IMR-90 (cell line): ENCODE data around the gene EGFL8. TPM values are rescaled to one million over a fixed set of nuclear protein-coding genes. Genes with fewer than 3 reads are reported as not detected.
A peak's percentile ranks its signal among the peaks of the same experiment; 100 is the strongest.

Source experiments
- ATAC-seq: fragments of 200-7000 bp; cut with Tn5 transposase; 2 replicates; pipeline ENCODE4 v1.9.1; 2020; ENCODE audit warnings: low read depth, mild to moderate bottlenecking, moderate library complexity
- BruUV-seq: library from RNA; stranded (reverse); fragments of 400-500 nt; replicated peaks from 2 replicates; lab custom pipeline; 2021; lab: Mats Ljungman, UMichigan
- CTCF ChIA-PET: fragments of 300-600 bp; formaldehyde crosslinking; extraction: SDS; loops from one replicate; lab custom pipeline; 2021; ENCODE audit warnings: antibody characterized with exemption; lab: Yijun Ruan, JAX
- POLR2A ChIA-PET: fragments of 300-600 bp; sonication (Branson Sonifier 250); formaldehyde crosslinking; loops from one replicate; lab custom pipeline; 2022; ENCODE audit warnings: antibody characterized with exemption; ENCODE audit not compliant: unreplicated experiment; lab: Charles Lee
- DNase-seq: peaks from one replicate; pipeline ENCODE4 v3.0.0; 2013
- H2AFZ ChIP-seq: replicated peaks from 2 replicates; pipeline ENCODE3; 2013; ENCODE audit warnings: low read length, mild to moderate bottlenecking; ENCODE audit not compliant: poor library complexity
- H2AK5ac ChIP-seq: 2 replicates; pipeline ENCODE4 v1.6.1; 2013; ENCODE audit warnings: low read depth, low read length, inconsistent platforms
- H2AK9ac ChIP-seq: replicated peaks from 2 replicates; pipeline ENCODE3; 2013; ENCODE audit warnings: mild to moderate bottlenecking, low read depth, low read length, moderate library complexity; ENCODE audit not compliant: poor library complexity
- H2BK120ac ChIP-seq: 2 replicates; pipeline ENCODE4 v1.6.1; 2013; ENCODE audit warnings: low read depth, low read length, inconsistent platforms
- H2BK15ac ChIP-seq: 3 replicates; pipeline ENCODE4 v1.6.1; 2013; ENCODE audit warnings: low read depth, low read length, inconsistent platforms
- H2BK20ac ChIP-seq: 2 replicates; pipeline ENCODE4 v1.6.1; 2013; ENCODE audit warnings: low read depth, mild to moderate bottlenecking, inconsistent platforms, low read length, moderate library complexity
- H2BK5ac ChIP-seq: 2 replicates; pipeline ENCODE4 v1.6.1; 2013; ENCODE audit warnings: mild to moderate bottlenecking, low read depth, low read length, inconsistent platforms; ENCODE audit not compliant: poor library complexity, severe bottlenecking
- H3K14ac ChIP-seq: replicated peaks from 2 replicates; pipeline ENCODE4 v1.6.1; 2013; ENCODE audit warnings: low read depth, low read length, inconsistent platforms
- H3K18ac ChIP-seq: 2 replicates; pipeline ENCODE4 v1.6.1; 2013; ENCODE audit warnings: low read depth, low read length, control low read depth
- H3K23ac ChIP-seq: 2 replicates; pipeline ENCODE4 v1.6.1; 2013; ENCODE audit warnings: low read depth, low read length, inconsistent platforms
- H3K27ac ChIP-seq: 2 replicates; pipeline ENCODE4 v1.5.1; 2013; ENCODE audit warnings: mild to moderate bottlenecking, control low read depth, low read length; ENCODE audit not compliant: insufficient read depth
- H3K27me3 ChIP-seq: 2 replicates; pipeline ENCODE4 v1.6.1; 2013; ENCODE audit warnings: low read length; ENCODE audit not compliant: control insufficient read depth, insufficient read depth
- H3K36me3 ChIP-seq: 2 replicates; pipeline ENCODE4 v1.6.1; 2013; ENCODE audit warnings: low read length, mixed read lengths; ENCODE audit not compliant: control insufficient read depth, insufficient read depth
- H3K4ac ChIP-seq: 2 replicates; pipeline ENCODE4 v1.6.1; 2013; ENCODE audit warnings: low read depth, low read length, inconsistent platforms
- H3K4me1 ChIP-seq: 2 replicates; pipeline ENCODE4 v1.6.1; 2013; ENCODE audit warnings: low read length, mixed read lengths; ENCODE audit not compliant: control insufficient read depth, insufficient read depth
- H3K4me2 ChIP-seq: 2 replicates; pipeline ENCODE4 v1.6.1; 2013; ENCODE audit warnings: low read depth, mild to moderate bottlenecking, control low read depth, low read length, moderate library complexity
- H3K4me3 ChIP-seq: 2 replicates; pipeline ENCODE4 v1.5.1; 2013; ENCODE audit warnings: low read depth, mild to moderate bottlenecking, control low read depth, low read length, moderate library complexity; ENCODE audit not compliant: insufficient read depth
- H3K56ac ChIP-seq: 2 replicates; pipeline ENCODE4 v1.6.1; 2013; ENCODE audit warnings: low read length, inconsistent platforms; ENCODE audit not compliant: insufficient read depth; ENCODE audit errors: extremely low read depth
- H3K79me1 ChIP-seq, 2 experiments: 2 replicates each; pipeline ENCODE4 v1.6.1; 2013; ENCODE audit warnings: low read length in 2 of 2, inconsistent platforms in 1 of 2, low read depth in 1 of 2
- H3K9ac ChIP-seq: 2 replicates; pipeline ENCODE4 v1.6.1; 2013; ENCODE audit warnings: low read depth, low read length, control low read depth
- H3K9me1 ChIP-seq: 2 replicates; pipeline ENCODE4 v1.6.1; 2013; ENCODE audit warnings: low read length, inconsistent platforms; ENCODE audit not compliant: insufficient read depth
- H3K9me3 ChIP-seq: 2 replicates; pipeline ENCODE4 v1.6.1; 2013; ENCODE audit warnings: low read length; ENCODE audit not compliant: control insufficient read depth, insufficient read depth
- H4K20me1 ChIP-seq: 2 replicates; pipeline ENCODE4 v1.6.1; 2013; ENCODE audit warnings: low read length, inconsistent platforms; ENCODE audit not compliant: insufficient read depth
- H4K5ac ChIP-seq: 2 replicates; pipeline ENCODE4 v1.6.1; 2013; ENCODE audit warnings: mild to moderate bottlenecking, low read depth, low read length, control low read depth
- H4K8ac ChIP-seq, 2 experiments: 2 replicates each; pipeline ENCODE4 v1.6.1; 2013; ENCODE audit warnings: low read depth in 2 of 2, low read length in 2 of 2, control low read depth in 1 of 2, inconsistent platforms in 1 of 2
- H4K91ac ChIP-seq: 2 replicates; pipeline ENCODE4 v1.6.1; 2013; ENCODE audit warnings: low read depth, low read length, inconsistent platforms; ENCODE audit not compliant: insufficient read depth
- MXI1 ChIP-seq: IDR thresholded peaks from 2 replicates; pipeline ENCODE4 v1.6.1; 2012; ENCODE audit warnings: low read depth, mild to moderate bottlenecking, low read length, moderate library complexity, borderline replicate concordance
- RCOR1 ChIP-seq: IDR thresholded peaks from 2 replicates; pipeline ENCODE4 v1.6.1; 2012; ENCODE audit warnings: mild to moderate bottlenecking, low read length, improper control_type of control experiment; ENCODE audit not compliant: insufficient replicate concordance
- WGBS, 2 experiments: methylation state at CpG; one replicate each; pipeline versions ENCODE4 v1.1.5 to v1.1.7; 2013; ENCODE audit warnings: missing lambda C conversion rate in 2 of 2; ENCODE audit not compliant: insufficient read length in 1 of 2; ENCODE audit errors: extremely low coverage in 2 of 2; 5-methylcytosine and 5-hydroxymethylcytosine counted together
- dilution Hi-C: fragments of 300-500 bp; cut with HindIII; formaldehyde crosslinking; loops from one replicate; pipeline ENCODE4 v1.14.3; 2018; ENCODE audit warnings: low sequenced_read_pairs; ENCODE audit not compliant: unreplicated experiment
- in situ Hi-C: fragments of 300-500 bp; cut with MboI; formaldehyde crosslinking; loops from 3 replicates; pipeline ENCODE4 v1.14.3; 2019; ENCODE audit warnings: low sequenced_read_pairs, inconsistent platforms, mixed read lengths
- intact Hi-C: fragments of 100-400 bp; cut with micrococcal nuclease; formaldehyde crosslinking; loops from 2 replicates; pipeline ENCODE4 v1.10.0; 2022
- polyA plus RNA-seq, 3 experiments: library from polyadenylated mRNA; depleted of rRNA; stranded (reverse); fragments of >200 nt; gene quantifications; 2 replicates each; pipeline ENCODE4 v1.2.3, GENCODE V29; 2012; ENCODE audit warnings: low replicate concordance in 1 of 3
- total RNA-seq: library from RNA; depleted of rRNA; stranded (reverse); fragments of >200 nt; gene quantifications from 2 replicates; pipeline ENCODE4 v1.2.3, GENCODE V29; 2012
- TF ChIP-seq, protein P1 (sequence below): fragments of 150-350 bp; IDR thresholded peaks from 2 replicates; pipeline ENCODE4 v1.6.1; 2017; ENCODE audit warnings: mild to moderate bottlenecking, antibody characterized with exemption, low read length, low read depth

Gene EGFL8
- total and polyA plus RNA-seq, 2 of the 4 experiments (the other 2 are of a cell fraction), result 0.18 to 4.7 TPM

DNA sequence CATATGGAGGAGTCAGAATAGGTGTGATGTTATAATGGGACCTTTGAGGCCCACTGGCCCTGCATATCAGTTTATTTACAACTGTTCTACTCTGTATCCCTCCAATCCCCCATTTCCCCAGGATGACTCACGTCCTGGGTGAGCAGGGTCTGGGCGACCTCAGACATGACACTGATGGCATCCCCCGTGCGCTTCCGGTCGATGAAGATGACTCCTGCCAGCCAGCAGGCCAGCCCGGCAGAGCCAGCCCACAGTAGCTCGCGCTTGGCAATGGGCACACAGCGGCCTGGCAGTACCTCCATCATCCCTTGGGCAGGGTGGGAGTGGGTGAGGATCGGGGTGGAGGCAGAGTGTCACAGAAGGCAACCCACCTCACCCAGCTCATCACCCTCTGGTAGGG lies 5.9 kb downstream of the EGFL8 start:
- peaks cover 4% of the 10 kb centered on the region for H3K4me1 ChIP-seq
- H2AK5ac ChIP-seq, result no peak overlapping the region
- no peak overlapping the region for H2AFZ ChIP-seq
- peaks cover 31% of the 10 kb centered on the region for H3K9me1 ChIP-seq
- H2BK15ac ChIP-seq, result no peak overlapping the region
- H3K14ac ChIP-seq, result no peak overlapping the region
- H3K4me3 ChIP-seq, result no peak overlapping the region
- no peak overlapping the region for H3K4me2 ChIP-seq
- H2AK9ac ChIP-seq, result peak overlapping the region; percentile 23
- H3K56ac ChIP-seq, result no peak overlapping the region
- H3K18ac ChIP-seq, result no peak overlapping the region
- H2BK120ac ChIP-seq, result no peak overlapping the region
- H4K5ac ChIP-seq, result no peak overlapping the region
- H3K9me3 ChIP-seq, result no peaks in the 10 kb centered on the region
- peaks cover 50% of the 10 kb centered on the region for H3K36me3 ChIP-seq
- no CpG with 5 or more reads among the region's 11 CpGs for WGBS, 2 experiments
- POLR2A ChIA-PET, result no interaction called here
- no peaks in the 10 kb centered on the region for H3K27me3 ChIP-seq
- H4K8ac ChIP-seq, result no peak overlapping the region
- no TSS peak for BruUV-seq
- DNase-seq (no peak), ATAC-seq (no peak)
- H2BK5ac ChIP-seq, result no peak overlapping the region
- H3K4ac ChIP-seq, result no peak overlapping the region
- intact Hi-C loops, result no loop called here
- CTCF ChIA-PET, result no interaction called here
- H3K23ac ChIP-seq, result no peak overlapping the region
- no peak overlapping the region for H4K91ac ChIP-seq
- no peaks in the 10 kb centered on the region for H4K20me1 ChIP-seq
- H3K9ac ChIP-seq, result no peak overlapping the region
- in situ Hi-C loops, result loop anchor here (10.0 kb wide), 1 partner anchor 195 kb away; the partner anchor contains the start of gene DXO
- peaks cover 26 to 51% of the 10 kb centered on the region in 2 experiments; a peak in 3 of 4 replicates for H3K79me1 ChIP-seq
- H3K27ac ChIP-seq, result no peak overlapping the region
- H2BK20ac ChIP-seq, result no peak overlapping the region
- no peak for TF ChIP-seq MXI1
- TF ChIP-seq RCOR1, result no peak
- TF ChIP-seq, protein P1, sequence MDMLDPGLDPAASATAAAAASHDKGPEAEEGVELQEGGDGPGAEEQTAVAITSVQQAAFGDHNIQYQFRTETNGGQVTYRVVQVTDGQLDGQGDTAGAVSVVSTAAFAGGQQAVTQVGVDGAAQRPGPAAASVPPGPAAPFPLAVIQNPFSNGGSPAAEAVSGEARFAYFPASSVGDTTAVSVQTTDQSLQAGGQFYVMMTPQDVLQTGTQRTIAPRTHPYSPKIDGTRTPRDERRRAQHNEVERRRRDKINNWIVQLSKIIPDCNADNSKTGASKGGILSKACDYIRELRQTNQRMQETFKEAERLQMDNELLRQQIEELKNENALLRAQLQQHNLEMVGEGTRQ, result no peak
- dilution Hi-C loops, result no loop called here
